Thoracic aorta (tissue), 2 donors: ENCODE results near the gene LIMCH1. TPM values are rescaled to one million over a fixed set of nuclear protein-coding genes. Genes with fewer than 3 reads are reported as not detected.

Experiments
- ATAC-seq: fragments of 150-250 bp; one replicate; pipeline ENCODE4 v1.8.0; 2017; ENCODE audit warnings: low read depth; ENCODE audit not compliant: insufficient number of reproducible peaks, low FRiP score
- DNase-seq: peaks from one replicate; pipeline ENCODE4 v3.0.0-alpha.2; 2020; ENCODE audit warnings: low spot score
- H3K27ac ChIP-seq, 2 donors: fragments of 200-600 bp; sonication (generic); 1 replicate in 1 of 2; 2 replicates in 1 of 2; pipeline ENCODE4 v1.5.1; 2016; ENCODE audit warnings: mild to moderate bottlenecking in 2 of 2, moderate library complexity in 2 of 2
- H3K27me3 ChIP-seq: fragments of 200-600 bp; sonication (generic); replicated peaks from 2 replicates; pipeline ENCODE4 v1.6.0; 2016; ENCODE audit warnings: mild to moderate bottlenecking; ENCODE audit not compliant: insufficient read depth
- H3K36me3 ChIP-seq: fragments of 200-600 bp; sonication (generic); one replicate; pipeline ENCODE4 v1.5.1; 2016
- H3K4me1 ChIP-seq, 2 donors: fragments of 200-600 bp; sonication (generic); 1 replicate in 1 of 2; 2 replicates in 1 of 2; pipeline versions ENCODE4 v1.5.1 to v1.6.0; 2016; ENCODE audit warnings: low read depth in 2 of 2, mild to moderate bottlenecking in 1 of 2; ENCODE audit not compliant: control insufficient read depth in 1 of 2
- H3K4me3 ChIP-seq: fragments of 200-600 bp; sonication (generic); 2 replicates; pipeline ENCODE4 v1.5.1; 2016; ENCODE audit warnings: mild to moderate bottlenecking
- H3K9me3 ChIP-seq: fragments of 200-600 bp; sonication (generic); 2 replicates; pipeline ENCODE4 v1.5.1; 2016
- CTCF ChIP-seq: fragments of 200-600 bp; sonication (generic); IDR thresholded peaks from one replicate; pipeline ENCODE4 v1.5.1; 2019; ENCODE audit warnings: antibody characterized with exemption
- total RNA-seq, 2 donors: library from RNA; depleted of rRNA; stranded (reverse); fragments of >200 nt; gene quantifications; one replicate each; pipeline versions ENCODE4 v1.1.0 to v1.2.3, GENCODE V29; 2016

LIMCH1 gene
- total RNA-seq, 2 donors from 2014 or later, result 95.3 to 158 TPM

GRCh38 chr4:41748571-41749475, 210.9 kb downstream of the LIMCH1 start, which contains the start of gene PHOX2B:
Gene PHOX2B, minus strand, starts transcription at chr4:41748725. Its CDS starts 115 bp downstream, at chr4:41748610.
- DNase-seq (no peak), ATAC-seq (no peak)
- no peaks in the 10 kb centered on the region for H3K4me1 ChIP-seq
- no peak within 1 kb of the TSS for H3K4me3 ChIP-seq
- peaks cover 36% of the 10 kb centered on the region for H3K27me3 ChIP-seq
- no peaks in the 10 kb centered on the region for H3K36me3 ChIP-seq
- no peak for TF ChIP-seq CTCF
- no peak within 1 kb of the TSS for H3K27ac ChIP-seq
- no peaks in the 10 kb centered on the region for H3K9me3 ChIP-seq

- TF ChIP-seq CTCF, result no peak
- Histone ChIP-seq H3K4me3 (no peak overlapping the region), H3K36me3 (no peaks in the 10 kb centered on the region), H3K27ac (no peak overlapping the region), H3K9me3 (no peaks in the 10 kb centered on the region), H3K4me1 (no peaks in the 10 kb centered on the region), H3K27me3 (peaks cover 36% of the 10 kb centered on the region)
- ATAC-seq (no peak), DNase-seq (no peak)
Measured at GRCh38 chr4:41749631-41750039, 211.7 kb downstream of the LIMCH1 start.

Other genes starting within 250 kb of the LIMCH1 start
- not detected for gene PHOX2B, start 210.6 kb downstream of the LIMCH1 start, total RNA-seq